Mammary epithelial cell (primary cell): Measurements from ENCODE around the gene MBP.

Source experiments
- CTCF ChIP-seq, 2 donors: IDR thresholded peaks in 1 of 2; conservative IDR thresholded peaks in 1 of 2; 2 replicates each; pipeline ENCODE4 v1.5.1; 2011 to 2012; ENCODE audit warnings: inconsistent platforms in 2 of 2, low read length in 2 of 2, mild to moderate bottlenecking in 2 of 2, control low read depth in 1 of 2, low read depth in 1 of 2; ENCODE audit not compliant: insufficient read depth in 1 of 2; ENCODE audit errors: extremely low read depth in 1 of 2
- EZH2 ChIP-seq: IDR thresholded peaks from 2 replicates; pipeline ENCODE4 v1.6.1; 2012; ENCODE audit warnings: low read length, inconsistent platforms, borderline replicate concordance

- TF ChIP-seq CTCF (conservative IDR thresholded peaks at IDR 0.05 in 1 of 2, IDR thresholded peaks at IDR 0.05 in 1 of 2; ENCODE audit: extremely low read depth in 1 of 2, insufficient read depth in 1 of 2, low read depth in 1 of 2, low read length in 2 of 2) = no peak
- no peak for TF ChIP-seq EZH2
Observed at GRCh38 chr18:77167251-77167650, 34.7 kb upstream of the MBP start.
